Hematopoietic multipotent progenitor cell treated with erythropoietin and hydrocortisone succinate and interleukin-3 and kit ligand, for 17 days (in vitro differentiated cells): Measurements from ENCODE around the gene TSPAN5.

ENCODE experiments used
- DNase-seq: peaks from one replicate; pipeline ENCODE4 v3.0.0-alpha.2; 2015; ENCODE audit warnings: low spot score

The TSPAN5 gene

DNA sequence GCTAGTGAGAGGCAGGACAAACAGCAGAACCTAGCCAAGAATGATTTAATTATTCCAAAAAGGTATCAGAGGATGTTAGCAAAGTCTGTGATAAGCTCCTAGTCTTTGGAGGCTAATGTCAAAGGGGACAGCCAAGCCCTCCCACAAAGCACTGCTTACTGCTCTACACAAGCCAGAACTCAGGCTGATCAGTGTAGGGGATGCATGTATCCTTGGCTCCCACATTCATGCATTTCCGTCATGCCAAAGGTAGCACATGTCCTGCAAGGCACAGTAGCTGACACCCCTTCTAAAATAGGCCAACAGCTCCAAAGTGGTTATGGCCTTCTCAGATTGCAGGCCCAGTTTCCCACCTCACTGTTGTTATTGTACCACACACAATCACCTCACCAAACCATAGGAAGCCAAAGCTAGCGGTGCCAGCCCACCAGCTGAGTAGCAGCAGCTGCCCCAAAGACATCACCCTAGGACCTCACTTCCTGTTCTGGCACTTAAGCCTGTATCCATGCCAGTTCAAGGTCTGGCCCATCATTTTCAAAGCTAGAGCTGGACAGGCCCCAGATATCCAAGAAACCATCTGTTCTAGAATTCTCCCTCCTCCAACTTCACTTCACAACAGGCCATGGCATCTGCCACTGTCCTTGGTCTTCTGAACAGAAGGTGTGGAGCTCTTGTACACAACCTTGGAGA lies 40.9 kb downstream of the TSPAN5 start:
- DNase-seq, result no peak

DNA sequence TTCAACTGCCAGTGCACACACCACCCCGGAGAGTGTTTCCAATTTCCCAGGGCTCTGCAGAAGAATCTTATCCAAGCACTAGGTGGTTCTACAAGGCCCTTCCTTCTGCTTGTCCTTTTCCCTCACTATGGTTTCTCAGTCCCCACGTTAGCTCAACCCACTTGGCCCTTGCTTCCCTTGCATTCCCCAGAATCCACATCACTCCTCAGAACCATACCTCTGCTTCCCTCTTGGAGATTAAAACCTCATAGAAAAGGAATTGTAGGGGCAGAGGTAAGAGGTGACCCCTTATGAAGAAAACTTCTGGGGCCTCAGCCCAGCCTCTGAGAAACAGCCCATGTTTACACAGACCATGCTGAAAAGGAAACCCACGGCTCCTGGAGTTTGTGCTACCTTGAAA lies 42.4 kb downstream of the TSPAN5 start:
- no peak for DNase-seq

DNA sequence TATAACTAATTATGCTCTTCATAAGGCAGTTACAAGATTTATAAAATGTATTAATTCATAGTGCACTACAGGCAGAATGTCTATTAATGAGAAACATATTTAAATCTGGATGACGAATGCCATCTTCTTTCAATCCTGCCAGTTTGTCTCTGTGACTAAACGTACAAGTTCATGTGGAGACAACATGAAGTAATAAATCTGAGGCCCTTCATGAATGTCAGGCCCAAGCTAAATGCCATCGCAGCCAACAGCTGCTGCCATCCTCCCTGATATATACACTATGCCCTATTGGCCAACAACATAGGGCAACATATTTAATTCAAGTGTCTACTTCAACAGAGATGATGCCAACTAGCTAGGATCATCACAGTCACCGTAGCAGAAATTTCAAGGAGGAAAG lies 43.7 kb downstream of the TSPAN5 start:
- DNase-seq, result no peak

DNA sequence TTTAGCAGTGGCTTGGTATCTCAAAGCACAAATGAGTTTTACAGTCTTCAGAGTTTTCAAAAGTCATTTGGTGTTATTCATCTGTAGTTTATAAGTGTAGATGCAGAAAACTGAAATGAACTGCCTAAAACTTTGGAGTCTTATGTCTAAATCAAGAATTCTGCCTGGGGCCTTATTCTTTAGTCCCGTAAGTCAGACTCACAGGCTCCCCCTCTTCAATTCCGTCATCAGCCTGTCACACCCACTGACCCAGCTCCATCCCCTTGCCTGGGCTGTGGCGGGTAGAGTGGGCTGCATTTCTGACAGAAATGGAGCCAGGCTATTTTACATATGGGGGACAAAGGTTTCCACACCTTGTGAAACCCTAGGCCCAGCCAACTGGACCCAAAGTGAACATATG lies 44.3 kb downstream of the TSPAN5 start:
- DNase-seq, result no peak

DNA sequence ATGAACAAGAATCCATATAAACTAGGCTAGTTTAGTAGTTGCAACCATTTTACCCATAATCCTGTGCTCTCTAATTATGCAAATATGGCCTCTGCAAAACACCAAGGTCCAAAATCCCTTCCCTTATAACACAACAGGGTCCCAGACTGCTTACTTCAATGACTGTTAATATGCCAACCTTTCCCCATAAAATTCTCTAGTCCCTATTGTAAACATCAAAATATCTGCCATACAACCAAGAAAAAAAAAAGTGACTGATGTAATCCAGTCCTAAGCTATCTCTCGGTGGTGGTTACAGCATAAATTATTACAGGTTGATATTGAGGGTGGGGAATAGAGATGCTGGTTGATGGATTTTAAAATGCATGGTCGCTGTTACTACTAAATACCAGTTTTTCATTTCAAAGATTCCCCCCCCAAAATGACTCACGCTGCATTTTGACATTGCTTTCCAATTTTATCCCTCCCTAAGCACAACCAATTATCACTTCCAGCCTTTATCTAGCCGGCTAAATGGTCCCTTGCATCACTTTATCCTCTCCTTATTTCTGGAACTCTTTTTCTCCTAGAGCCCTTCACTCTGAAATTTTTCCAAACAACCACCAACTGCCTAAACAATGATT lies 44.8 kb downstream of the TSPAN5 start:
- no peak for DNase-seq

DNA sequence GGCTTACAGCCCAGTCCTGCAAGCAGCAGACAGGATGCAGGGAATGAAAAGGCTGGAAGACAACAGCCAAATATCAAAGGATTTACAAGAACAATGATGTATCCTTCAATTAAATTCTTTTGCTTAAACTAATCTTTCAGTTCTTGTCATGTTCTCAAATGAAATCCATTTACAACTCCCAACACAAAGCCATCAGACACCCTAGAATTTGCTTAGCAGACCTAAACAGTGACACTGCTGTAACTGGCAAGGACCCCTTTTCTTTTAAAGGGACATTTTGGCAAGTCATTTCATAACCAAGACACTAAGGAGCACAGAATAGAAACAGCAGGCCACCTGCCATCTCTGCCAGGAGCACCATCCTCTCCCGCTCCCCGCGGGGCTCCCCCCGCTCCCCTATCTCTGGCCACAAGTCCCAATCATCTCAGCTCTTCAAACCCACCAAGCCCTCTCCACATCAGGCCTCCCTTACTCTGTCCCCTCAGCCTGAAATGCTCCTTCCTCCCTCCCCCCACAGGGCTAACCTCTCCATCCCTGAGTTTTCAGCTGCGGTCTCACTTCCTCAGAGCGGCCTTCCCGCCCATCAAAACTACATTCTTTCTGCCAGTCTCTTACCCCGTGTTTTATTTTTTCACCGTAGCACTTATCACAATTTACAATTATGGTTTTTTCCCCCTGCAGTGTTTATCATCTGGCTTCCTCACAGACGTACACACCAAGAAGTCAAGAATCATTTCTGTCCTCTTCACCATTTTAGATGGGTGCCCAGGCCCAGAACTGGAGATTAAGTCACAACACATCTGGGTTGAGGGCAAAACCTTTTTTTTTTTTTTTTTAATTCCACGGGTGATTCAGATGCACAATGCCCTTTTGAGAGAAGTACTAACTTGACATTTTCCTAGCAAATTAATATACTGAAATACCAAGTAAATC lies 45.8 kb downstream of the TSPAN5 start:
- no peak for DNase-seq

DNA sequence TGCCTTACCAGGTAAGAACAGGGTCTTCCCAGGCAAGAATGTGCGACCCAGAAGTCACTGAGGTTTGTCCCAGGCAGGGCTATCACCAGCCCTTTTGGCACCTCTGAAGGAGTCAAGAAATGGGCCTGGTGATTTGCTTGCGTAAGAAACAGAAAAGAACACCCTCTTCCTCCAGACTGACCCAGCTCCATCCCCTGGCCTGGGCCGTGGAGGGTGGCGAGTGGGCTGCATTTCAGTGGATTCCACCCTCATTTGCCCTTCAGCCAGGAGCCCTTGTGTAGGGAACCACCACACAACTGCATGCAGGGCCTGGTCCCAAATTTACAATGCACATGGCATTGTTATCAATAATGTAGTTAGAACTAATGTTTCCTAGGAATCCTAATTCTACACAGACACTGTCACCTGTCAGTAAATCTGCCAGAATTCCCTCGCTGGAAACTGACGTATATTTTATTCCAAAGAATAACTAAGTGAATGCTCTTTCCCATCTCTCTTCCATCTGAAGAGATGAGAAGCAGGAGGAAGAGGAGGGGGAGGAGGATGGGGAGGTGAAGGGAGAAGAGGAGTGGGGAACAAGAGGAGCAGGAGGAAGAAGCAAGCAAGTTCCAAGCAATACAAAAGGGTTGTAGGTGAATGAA lies 46.6 kb downstream of the TSPAN5 start:
- DNase-seq, result no peak

DNA sequence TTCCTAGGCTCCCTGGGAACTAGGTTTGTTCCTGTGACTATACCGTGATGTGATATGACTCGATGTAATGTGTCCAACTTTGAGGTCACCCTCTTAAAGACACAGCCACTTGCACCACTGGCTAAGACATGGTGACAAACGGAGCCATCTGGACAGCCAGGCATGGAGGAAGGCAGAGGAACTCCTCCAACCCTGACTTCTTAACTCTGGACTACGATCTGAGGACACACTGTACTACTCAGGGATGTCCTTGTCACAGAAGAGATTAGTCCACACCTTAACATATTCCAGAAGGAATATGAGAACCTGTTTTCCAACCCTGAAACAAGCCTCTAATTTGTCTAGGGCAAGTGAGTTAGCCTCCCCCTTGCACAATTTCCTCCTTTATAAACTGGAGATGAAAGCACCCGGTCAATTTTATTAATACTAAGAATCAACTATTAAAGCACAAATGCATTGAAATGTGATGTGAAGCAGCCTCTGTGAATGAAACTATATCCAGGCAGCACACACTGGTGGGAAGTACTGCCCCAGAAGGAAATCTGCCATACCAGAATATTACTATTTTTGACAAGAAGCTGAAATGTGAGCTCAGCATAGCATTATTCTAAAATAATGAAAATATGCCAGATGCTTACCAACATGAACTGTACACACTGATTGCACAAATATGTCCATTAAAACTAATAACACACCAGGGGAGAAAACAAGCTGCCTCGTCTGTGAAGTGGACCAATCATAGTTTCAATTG lies 47.3 kb downstream of the TSPAN5 start:
- DNase-seq, result no peak

DNA sequence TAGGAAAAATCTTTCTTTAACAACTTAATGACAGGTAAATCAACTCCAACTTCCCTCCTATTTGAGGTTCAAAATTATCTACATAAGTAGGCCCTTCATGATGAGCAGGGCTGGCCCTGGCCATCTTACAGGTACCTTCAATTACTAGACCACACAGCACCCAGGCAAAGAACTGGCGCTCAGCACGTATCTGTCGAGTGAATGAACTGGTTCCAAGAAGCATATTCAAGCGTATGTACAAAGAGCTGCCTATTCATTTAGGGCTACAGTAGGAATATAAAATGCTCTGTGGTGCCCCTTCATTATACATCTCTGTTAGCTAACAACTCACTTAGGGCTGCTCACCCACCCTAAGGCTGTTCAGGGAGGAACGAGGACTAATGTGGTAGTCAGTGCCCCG lies 48.0 kb downstream of the TSPAN5 start:
- DNase-seq, result no peak

DNA sequence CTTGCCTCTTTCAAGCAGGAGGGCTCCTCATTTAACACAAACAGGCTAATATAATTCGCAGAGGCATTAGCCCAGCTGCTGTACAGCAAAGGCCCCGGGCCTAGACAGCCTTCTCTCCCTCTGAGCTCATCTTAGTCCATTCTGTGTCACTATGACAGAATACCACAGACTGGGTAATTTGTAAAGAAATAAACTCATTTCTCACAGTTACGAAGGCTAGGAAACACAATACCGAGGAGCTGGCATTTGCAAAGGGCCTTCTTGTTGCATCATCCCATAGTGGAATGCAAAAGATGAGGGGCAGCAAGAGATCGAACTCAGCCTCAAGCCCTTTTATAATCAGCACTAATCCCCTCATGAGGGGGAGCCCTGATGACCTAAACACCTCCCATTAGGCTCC lies 48.5 kb downstream of the TSPAN5 start:
- no peak for DNase-seq

DNA sequence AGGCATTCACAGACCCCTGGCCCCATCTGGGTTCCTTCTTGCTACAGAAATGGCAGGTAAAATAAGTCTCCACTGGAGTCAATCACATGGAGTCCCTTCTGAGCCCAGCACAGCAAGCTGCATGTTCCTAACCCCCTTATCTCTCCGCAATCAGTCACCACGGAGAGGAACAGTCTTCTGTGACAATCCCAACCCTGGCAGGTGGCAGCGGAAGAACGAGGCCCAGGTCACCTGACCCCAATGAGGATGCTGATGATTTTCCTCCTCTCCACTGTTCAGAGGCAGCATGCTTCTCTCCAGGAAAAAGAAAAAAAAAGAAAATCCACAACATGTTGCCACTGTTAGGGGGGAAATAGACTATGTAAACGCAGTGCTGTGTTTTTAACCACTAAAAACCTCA lies 50.1 kb downstream of the TSPAN5 start:
- no peak for DNase-seq

DNA sequence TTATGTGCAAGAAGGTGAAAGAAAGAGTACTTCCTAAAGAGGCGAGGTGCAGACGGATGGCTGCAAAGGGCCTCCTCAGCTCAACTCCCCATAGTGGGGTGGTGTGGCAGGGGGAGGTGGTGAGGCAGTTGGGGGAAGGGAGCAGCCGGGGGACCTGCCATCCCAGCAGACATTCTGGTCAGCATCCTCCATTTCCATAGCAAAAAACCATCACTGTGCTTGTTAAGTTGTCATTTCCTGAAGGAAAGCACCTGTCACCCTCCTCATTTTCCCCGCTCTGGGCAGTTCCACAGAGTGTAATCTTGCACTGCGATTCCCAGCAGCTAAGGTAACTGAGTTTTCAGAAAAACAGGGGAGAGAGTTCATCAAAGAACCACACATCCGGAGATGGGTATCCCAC lies 51.5 kb downstream of the TSPAN5 start:
- DNase-seq, result no peak

DNA sequence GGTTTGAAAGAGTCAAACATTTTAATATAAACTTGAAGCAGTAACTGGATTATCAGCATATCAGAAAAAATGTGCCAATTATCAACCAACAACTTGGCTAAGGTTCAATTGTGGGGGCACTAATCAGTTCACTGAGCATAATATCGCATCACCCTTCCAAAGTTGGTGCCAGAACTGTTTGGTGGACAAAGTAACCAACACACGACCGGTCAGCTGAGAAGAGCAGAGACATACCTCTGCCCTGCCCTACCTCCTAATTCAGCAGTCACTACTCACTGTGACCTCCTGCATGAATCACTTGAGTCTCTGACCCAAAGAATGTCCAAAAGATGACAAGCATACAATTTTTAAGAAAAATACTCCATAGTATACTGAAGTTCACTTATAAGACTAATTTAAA lies 53.2 kb downstream of the TSPAN5 start:
- no peak for DNase-seq

DNA sequence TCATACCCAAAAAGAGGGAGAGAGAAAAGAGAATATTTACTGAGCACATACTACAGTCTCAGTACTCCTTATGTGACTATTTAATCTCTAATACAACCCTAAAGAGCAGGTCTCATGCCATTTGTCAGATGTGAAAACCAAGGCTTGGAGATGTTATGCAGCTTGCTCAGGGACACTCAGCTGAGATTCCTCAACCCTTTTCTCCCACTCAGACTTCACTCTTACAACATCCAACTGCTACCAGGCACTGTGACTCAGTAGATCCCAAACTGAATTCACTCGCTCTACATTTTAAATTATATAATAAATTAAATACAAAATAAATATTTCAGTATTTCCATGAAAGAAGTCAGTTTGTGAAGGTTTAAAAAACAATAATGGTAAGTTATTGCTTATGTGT lies 53.7 kb downstream of the TSPAN5 start:
- no peak for DNase-seq

DNA sequence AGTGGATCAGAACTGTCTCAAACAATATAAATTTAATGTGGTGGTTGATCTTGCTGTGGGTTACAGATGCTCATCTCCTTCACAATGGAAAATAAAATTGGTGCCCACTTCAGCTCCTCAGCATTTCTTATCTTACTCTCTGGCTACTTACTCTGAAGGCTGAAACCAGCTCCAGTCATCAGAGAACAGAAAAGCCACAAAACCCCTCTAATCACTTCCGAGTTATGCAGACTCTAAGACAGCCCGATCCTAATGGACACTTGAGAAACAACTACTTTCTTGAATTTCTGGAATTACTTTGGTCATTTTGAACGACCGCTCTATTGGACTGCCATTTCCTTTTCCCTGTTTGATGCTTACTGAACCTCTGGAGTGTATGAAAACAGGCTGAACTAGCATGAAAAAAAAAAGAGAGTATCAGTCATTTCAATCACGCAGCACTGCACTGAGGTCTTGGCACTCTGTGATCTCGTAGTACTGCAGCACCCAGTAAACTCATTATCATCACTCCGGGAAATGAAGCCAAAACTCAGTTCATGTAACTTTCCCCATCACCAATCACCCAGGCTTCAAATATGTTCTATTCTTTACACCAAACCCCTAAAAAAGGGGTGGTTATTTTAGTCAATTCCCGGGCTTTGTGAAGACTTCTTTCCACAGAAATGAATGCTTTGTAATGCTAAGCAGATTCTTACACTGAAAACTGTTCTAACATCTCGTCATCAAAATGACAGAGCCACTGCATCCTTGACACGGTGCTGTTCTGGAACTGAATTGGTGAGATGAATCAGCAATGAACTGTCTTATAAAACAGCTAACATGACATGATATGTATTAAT lies 54.5 kb downstream of the TSPAN5 start:
- DNase-seq, result no peak

DNA sequence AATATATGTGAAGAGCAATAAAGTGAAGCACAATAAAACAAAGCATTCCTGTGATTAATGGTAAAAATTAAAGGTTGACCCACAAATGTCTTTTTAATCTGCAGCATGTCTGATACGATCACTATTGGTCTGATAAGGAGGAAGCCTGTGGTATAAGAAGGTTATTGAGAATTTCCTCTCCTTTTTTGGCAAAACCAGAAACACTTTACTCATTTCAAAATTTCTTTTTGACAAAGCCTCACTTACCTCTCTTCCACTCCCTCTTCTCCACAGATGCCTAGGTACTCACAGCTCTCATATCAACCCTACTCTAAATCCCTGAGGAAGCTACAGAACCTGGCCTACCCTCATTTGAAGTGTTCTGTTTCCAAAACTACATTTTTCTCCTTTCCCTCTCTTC lies 56.1 kb downstream of the TSPAN5 start:
- no peak for DNase-seq

DNA sequence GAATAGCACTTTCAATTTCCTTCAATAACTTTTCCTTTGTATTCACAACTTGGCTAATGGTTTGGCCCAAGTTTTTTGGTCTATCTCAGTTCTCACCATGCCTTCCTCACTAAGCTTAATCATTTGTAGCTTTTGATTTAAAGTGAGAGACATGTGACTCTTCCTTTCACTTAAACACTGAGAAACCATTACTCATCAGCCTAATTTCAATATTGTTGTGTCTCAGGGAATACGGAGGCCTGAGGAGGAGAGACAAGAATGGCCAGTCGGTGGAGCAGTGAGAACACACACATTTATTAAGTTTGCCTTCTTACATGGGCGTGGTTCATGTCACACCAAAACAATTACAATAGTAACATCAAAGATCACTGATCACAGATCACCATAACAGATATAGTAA lies 56.7 kb downstream of the TSPAN5 start:
- DNase-seq, result no peak

DNA sequence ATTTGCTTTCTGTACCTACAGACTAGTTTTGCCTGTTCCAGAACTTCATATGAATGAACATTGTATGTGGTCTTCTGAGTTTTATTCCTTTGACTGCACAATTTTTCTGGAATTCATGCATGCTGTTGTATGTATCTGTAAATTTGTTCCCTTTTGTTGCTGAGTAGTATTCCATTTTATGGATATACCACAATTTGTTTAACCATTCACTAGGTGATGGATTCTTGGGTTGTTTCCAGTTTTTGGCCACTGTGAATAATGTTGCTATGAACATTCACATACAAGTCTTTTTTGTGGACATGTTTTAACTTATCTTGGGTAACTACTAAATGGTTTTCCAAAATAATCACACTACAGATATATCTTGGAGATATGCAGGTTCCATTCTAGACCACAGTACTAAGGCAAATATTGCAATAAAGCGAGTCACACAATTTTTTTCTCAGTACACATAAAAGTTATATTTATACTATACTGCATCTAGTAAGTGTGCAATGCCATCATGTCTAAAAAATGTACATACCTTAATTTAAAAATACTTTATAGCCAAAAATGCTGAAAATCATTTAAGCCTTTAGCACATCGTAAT lies 58.7 kb downstream of the TSPAN5 start:
- no peak for DNase-seq

DNA sequence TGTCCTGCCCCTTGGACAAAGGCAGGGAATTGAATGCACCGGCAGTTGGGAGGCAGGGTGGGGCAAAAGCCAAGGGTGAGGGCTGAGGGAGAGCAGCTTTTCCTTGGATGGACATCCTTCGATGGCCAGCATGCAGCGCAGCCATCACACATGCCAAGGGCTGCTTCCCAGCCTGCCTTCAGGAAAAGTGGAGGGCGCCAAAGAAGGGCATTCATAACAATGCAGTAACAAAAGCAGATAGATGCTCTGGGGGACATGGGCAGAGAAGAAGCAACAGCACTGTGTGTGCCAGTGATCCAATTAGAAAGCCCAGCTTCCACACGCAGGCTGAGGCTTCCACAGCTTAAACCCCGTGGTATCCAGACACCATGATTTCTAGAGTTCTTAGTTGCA lies 71.5 kb downstream of the TSPAN5 start:
- DNase-seq, result no peak

DNA sequence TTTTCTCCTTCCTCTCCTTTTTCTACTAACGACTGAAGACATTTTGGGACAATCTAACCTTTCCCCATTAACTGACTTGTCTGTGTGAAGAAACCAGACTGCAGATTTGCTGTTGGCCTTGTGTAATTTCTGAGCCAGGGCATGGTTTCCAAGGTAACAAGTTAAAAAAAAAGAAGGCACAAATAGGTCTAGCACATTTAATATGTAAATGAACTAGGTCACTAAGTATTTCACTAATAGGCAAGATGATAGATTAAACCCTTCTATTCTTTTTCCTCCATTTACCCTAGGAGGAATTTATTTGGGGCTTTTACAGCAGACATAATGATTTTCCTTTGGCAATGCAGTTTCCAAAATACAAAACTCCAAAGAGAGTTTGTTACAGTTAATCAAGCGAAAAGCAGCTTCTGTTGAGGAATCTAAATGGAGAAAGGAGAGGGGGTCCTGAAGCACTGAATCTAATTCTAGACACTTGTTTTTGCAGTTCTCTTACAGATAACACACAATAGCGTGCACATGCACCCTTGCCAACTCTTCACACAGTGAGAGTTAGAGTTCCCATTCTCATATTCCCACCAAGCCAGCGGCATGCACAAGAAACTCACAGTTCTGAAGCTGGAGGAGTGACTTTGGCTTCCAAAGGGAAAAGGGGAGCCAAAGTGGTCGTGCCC lies 72.0 kb downstream of the TSPAN5 start:
- DNase-seq, result no peak
